GM19397 (cell line): ENCODE data around the gene CDKN1A.
A peak's percentile ranks its signal among the peaks of the same experiment; 100 is the strongest.

Experiments
- ATAC-seq: cut with Tn5 transposase; IDR thresholded peaks from one replicate; pipeline ENCODE4 v1.9.1; 2021; ENCODE audit warnings: mild to moderate bottlenecking, moderate library complexity; ENCODE audit not compliant: unreplicated experiment

Gene CDKN1A

GRCh38 chr6:36655085-36655724, 23.3 kb upstream of the CDKN1A start:
- no peak for ATAC-seq

GRCh38 chr6:36656441-36656840, 22.1 kb upstream of the CDKN1A start:
- no peak for ATAC-seq

- no peak for ATAC-seq
These were observed 21.2 kb upstream of the CDKN1A start for GRCh38 chr6:36657271-36657670.

GRCh38 chr6:36657942-36658544, 20.5 kb upstream of the CDKN1A start:
- no peak for ATAC-seq

GRCh38 chr6:36659271-36659670, 19.2 kb upstream of the CDKN1A start:
- no peak for ATAC-seq

GRCh38 chr6:36660771-36661471, 17.6 kb upstream of the CDKN1A start:
- ATAC-seq, result no peak

GRCh38 chr6:36662380-36662779, 16.1 kb upstream of the CDKN1A start:
- ATAC-seq, result no peak

- ATAC-seq, result no peak
These were observed 15.7 kb upstream of the CDKN1A start for GRCh38 chr6:36662827-36663256.

GRCh38 chr6:36663504-36664446, 14.7 kb upstream of the CDKN1A start:
- ATAC-seq, result no peak

GRCh38 chr6:36665180-36665579, 13.3 kb upstream of the CDKN1A start:
- no peak for ATAC-seq

- ATAC-seq, result no peak
These were observed 12.2 kb upstream of the CDKN1A start for GRCh38 chr6:36666287-36666686.

GRCh38 chr6:36666826-36667591, 11.5 kb upstream of the CDKN1A start:
- ATAC-seq, result peak; percentile 69

- ATAC-seq, result no peak
These were observed 9.9 kb upstream of the CDKN1A start for GRCh38 chr6:36668591-36668990.

- no peak for ATAC-seq
These were observed 9.5 kb upstream of the CDKN1A start for GRCh38 chr6:36669002-36669401.

GRCh38 chr6:36670271-36670670, 8.2 kb upstream of the CDKN1A start:
- ATAC-seq, result no peak

- no peak for ATAC-seq
These were observed 6.7 kb upstream of the CDKN1A start for GRCh38 chr6:36671687-36672375.

- ATAC-seq, result no peak
These were observed 4.6 kb upstream of the CDKN1A start for GRCh38 chr6:36673882-36674281.

GRCh38 chr6:36674942-36675341, 3.6 kb upstream of the CDKN1A start:
- ATAC-seq, result no peak

- ATAC-seq, result no peak
These were observed 2.1 kb upstream of the CDKN1A start for GRCh38 chr6:36676141-36677058.
